HG02763 (cell line): Measurements from ENCODE around the gene CHML.
A peak's percentile ranks its signal among the peaks of the same experiment; 100 is the strongest.

ENCODE experiments used
- ATAC-seq: cut with Tn5 transposase; IDR thresholded peaks from one replicate; pipeline ENCODE4 v1.9.1; 2021; ENCODE audit warnings: mild to moderate bottlenecking, moderate library complexity; ENCODE audit not compliant: unreplicated experiment

CHML gene

DNA sequence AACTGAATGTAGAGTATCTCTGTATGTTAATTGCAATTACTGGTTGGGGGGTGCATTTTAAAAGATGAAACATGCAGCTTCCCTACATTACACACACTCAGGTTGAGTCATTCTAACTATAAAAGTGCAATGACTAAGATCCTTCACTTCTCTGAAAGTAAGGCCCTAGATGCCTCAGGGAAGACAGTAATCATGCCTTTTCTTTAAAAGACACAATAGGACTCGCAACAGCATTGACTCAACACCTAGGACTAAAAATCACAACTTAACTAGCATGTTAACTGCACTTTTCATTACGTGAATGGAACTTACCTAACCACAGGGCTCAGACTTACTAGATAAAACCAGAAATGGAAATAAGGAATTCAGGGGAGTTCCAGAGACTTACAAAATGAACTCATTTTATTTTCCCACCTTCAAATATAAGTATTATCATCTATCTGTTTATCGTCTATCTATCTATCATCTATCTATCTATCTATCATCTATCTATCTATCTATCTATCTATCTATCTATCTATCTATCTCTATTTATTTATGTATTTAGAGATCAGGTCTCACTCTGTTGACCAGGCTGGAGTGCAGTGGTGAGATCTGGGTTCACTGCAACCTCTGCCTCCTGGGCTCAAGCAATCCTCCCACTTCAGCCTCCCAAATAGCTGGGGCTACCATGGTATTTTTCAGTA is 47.8 kb downstream of the CHML start:
- ATAC-seq: peak; percentile 52

DNA sequence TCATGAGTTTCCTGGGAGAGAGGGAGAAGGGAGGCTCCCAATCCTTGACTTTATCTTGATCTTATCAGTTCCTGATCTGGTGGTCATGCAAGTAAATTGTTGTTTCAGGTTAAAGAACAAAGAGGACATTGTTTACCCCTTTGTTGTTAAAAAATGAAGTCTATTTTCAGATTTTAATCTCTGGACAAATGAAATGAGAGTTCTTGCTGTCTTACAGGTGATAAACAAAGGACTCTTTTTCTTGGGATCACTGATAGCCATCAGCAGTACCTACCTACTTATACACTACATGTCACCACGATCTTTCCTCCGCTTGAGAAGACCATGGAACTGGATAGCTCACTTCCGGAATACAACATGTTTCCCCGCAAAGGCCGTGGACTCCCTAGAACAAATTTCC is 48.4 kb downstream of the CHML start:
- no peak for ATAC-seq

DNA sequence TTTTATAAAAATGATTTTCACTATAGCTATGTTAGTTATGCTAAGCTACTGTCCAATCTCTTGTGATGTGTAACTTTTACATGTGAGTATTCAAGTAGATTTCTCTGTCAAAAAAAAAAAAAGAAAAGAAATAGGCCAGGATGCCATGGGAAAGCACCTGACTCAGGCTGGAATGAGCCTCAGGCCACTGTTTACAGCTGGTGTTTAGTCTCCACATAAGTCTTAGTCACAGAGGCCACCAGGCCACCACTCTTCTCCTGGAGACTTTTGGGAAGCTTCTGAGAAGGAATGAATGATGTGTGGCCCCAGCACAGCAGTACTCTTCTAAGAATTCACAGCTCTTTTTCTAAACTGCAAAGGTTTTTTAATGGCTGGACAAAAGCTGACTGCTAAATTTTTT is 48.9 kb downstream of the CHML start:
- no peak for ATAC-seq

DNA sequence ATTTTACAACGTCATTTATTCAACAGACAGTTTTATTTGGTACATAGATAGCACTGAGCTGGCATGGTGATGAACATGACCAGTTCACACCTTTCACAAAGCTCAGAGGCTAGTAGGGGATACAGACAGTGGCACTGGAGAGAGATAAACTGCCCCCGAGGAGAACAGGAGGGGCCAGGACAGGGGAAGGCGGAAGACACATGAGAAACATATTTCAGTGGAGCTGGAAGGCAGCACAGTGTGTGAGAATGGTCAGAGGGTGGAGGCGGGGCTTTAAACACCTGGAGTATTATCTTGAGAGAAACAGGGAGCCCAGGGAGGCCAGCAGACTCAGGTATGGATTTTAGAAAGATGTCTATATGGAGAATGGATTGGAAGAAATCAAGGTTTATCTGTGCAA is 49.5 kb downstream of the CHML start:
- no peak for ATAC-seq
